HG03354 (cell line): Measurements from ENCODE around the gene NAALADL2.
"Not testable (repeated sequence)": the region's sequence is repeated elsewhere in the genome, so short reads cannot be mapped to it uniquely, and the experiment has no call there.

Source experiments
- ATAC-seq: cut with Tn5 transposase; IDR thresholded peaks from one replicate; pipeline ENCODE4 v1.9.1; 2021; ENCODE audit warnings: mild to moderate bottlenecking; ENCODE audit not compliant: unreplicated experiment, poor library complexity, severe bottlenecking

NAALADL2 gene

DNA sequence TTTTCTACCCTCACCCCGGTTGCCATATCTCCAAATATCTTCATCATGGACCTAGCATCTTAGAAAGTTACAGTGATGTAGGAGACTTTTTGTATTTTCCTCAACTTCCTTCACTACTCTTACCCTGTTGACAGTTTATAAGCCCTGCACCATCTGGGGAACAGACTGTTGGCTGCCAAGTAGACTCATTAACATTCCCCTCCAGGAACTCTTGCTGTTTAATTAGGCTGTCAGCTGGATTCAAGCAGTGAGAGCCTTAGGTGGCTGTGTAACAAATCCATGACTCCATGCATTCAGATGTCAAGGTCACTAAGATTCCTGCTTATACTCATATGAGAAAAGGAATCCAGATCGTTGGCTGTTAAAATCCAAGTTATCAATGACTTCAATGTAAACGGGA lies 198.3 kb downstream of the NAALADL2 start:
- ATAC-seq: no peak

DNA sequence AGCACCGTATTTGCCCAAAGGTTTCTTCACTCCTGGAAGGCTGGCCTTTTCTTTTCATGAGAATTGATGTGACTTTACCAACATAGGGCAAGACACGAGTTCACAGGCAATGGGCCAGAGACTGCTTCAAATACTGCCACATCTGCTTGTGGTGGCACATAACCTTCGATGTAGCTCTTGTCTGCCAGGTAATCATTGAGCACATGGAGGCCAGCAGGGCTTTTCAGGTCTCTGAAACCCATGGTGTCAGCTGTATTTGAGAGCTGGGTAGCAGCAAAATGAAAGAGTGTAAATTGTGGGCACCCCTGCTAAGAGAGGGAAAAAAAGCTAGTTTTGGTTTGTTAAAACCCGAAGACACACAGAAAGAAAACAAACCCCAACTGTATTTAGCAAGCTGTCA lies 200.7 kb downstream of the NAALADL2 start:
- ATAC-seq: no peak

DNA sequence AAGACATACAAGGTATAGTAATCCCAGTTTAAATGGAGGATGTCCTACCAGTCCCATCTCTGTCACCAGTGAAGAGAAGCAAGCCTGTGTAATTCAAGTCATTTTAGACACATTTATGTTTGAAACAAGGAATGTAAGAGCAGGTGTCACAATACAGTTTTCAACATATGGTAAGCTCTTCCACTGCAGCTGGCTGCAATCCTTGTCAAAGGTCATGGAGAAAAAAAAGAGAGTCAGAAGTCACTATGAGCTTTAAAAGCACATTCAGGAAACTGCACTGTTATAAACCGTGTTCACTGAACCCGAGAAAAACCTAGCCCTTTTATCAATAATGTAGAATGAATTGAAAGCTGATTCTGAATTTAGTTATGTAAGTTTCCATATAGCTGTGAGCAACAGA lies 206.4 kb downstream of the NAALADL2 start:
- ATAC-seq: no peak

DNA sequence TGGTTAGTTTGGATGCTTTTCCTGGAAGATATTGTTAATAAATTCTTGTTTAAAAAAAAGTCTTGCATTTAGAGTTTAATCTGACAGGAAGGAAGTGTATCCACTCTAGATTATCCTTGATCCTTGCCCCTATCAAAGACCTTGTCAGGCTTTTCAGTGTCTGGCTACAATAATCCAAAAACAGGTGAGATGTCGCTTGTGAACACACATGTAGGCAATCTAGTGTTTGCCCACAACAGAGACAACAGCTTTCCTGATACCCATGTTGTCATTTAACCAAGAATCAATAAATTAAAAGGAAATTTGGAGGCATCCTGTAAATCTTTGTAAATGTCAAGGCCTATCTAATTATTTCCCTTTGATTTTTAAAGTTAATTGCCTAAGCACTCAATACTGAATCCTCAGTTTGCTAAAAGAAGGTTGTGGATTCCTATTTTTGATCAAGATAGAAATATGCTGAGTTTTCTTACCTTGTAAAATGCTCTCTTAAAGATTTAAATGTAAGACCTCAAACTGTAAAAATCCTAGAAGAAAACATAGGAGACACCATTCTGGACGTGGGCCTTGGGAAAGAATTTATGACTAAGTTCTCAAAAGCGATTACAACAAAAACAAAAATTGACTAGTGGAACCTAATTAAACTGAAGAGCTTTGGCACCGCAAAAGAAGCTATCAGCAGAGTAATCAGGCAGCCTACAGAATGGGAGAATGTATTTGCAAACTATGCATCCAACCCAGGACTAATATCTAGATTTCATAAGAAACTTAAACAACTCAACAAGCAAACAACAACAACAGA lies 207.7 kb downstream of the NAALADL2 start:
- ATAC-seq: no peak

DNA sequence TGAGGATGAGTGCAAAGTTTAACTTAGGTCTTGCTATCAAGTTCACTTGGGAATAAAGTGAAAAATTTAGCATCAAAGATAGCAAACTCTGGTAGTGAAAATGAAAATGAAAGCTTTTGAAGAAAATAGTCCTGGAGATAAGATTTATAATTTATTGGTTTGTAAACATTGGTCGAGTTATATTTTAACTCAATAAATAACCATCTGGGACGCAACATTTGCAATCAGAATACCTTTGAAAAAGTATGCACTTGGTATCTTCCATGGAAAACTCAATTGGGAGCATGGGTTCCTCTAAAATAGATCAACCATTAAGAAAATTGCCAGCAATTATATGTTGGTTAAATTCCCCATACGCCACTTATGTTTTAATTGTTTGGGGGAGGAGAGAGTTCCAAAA lies 209.5 kb downstream of the NAALADL2 start:
- ATAC-seq: no peak

DNA sequence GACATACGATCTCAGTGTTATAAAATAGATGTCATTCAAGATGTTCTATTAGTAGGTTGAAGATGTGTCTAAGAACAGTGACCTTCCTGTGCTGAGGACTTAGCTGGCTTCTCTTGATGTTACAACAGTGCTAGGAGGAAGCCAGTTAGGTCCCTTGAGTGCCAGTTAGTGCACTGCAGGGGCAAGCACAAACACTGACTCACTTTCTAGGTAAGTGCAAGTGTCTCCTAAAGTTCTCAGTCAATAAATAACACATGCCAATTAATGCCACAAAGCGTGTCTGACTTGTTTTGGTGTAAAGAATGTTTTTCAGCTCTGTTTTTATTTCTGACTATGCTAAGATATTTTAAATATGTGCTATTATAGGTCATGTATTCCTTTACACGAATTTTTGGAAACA lies 211.8 kb downstream of the NAALADL2 start:
- no peak for ATAC-seq

DNA sequence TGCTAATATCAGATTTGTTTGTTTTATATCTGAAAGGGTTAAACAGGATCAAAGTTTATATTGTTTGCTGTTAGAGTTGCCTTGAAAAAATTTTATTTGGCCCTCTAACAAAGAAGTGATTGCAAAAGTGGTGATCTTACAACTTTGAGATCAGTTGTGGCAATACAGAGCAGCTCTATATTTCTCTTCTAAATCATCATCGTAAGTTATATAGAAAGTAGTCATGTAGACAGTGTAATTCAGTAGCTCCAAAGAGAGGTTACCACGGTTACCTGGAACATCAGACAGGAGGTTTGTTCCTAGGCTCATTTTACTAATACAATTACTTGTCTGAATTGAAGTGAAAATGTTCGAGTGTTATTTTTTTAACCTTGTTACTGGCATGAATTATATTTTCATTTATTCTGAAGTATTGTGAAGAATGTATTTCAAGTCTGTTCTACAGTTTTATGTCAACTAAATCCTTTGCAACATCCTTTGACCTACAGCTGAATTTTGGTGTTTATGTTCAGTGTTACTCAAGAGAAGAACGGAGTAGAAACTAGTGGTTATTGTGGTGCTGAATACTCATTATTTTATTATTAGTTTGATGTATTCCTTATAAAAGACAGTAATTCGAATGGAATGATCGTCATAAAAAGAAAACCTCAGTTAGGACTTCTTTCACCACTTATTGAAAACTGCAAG lies 214.2 kb downstream of the NAALADL2 start:
- no peak for ATAC-seq

DNA sequence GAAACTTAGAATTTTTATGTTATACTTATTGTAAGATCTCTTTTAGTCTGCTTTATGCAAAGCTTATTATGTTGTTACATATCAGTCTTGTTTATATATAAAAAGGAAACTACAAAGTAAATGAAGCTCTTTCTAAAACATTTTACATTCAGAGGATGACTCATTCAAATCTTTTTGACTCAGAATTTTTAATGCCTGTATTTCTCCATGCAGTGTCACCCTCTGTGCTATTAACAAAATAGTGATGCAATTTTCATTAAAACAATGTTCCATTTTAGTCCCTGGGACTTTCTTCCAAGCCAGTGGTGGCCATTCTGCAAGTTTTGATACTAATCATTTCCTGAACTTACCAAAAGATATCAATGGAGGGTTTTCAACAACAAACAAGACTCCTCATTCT lies 216.1 kb downstream of the NAALADL2 start:
- no peak for ATAC-seq

DNA sequence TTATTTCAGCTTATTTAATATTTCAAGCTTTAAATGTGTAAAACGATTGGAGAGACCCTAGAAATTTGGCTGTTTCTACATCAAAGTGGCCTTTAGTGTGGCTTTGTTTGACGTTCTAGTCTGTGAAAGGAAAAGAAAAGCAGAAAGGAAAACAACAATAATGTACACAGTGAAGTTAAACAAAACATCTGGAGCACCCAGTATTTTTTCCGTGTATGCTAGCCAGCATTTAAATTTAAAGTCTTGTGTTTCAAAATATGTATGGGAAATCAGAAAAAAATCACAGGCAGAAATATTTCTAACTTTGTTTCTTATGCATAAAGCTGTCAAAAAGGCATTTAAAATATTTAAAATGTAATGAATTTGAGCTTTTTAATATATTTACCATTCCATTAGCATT lies 218.1 kb downstream of the NAALADL2 start:
- no peak for ATAC-seq

DNA sequence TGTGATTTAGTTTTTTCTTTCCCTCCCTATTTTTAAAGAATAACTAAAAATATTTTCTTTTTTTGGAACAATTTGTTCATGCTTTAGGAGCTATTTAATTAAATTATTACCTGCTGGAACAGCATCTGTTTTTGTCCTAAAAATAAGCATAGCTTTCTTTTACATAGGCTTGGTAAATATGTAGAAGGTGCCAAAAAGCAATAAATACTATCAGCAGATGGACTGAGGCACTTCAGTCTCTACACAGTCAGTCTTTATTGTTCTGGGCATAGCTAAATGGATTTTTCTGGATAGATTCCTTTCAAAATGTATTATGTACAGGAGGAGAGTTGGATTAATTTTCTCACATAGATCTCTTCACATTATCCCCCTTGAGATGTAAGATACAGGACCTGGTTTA lies 223.5 kb downstream of the NAALADL2 start:
- no peak for ATAC-seq

DNA sequence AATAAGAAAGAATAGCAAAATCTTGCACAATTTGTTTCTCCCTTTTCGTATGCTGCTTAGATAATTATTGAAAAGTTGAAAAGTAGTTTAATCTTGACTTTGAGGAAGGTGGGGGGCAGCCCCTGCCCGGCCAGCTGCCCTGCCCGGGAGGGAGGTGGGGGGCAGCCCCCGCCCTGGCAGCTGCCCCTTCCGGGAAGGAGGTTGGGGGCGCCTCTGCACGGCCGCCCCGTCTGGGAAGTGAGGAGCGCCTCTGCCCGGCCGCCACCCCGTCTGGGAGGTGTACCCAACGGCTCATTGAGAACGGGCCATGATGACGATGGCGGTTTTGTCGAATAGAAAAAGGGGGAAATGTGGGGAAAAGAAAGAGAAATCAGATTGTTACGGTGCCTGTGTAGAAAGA lies 228.0 kb downstream of the NAALADL2 start:
- ATAC-seq: not testable (repeated sequence)

DNA sequence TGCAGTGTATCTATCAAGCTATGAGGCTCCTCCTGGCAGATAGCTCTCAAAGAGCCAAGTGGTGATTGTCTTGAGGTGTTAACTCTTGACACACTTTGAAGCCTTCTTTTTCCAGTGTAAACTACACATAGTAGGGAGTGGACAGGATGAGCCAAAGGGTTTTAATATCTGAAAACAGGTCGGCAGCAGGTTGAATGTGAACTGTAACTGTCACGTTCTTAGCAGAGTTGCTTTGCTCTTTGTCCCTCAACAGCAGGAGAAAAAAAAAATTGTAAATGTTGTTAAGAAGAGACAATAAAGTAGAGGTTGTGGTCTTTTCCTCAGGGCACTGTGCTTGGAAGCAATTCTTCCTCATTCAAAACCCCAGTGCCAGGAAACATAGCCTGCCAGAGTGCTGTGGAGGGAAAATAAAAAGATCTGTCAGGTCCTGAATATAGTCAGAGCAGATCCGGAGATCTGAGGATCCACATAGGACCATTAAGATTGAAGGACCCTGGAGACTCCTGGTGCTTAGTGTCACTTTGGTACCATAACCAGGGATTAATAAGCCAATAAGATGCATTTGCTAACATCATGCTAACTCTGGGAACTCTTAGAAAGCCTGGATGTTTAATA lies 229.7 kb downstream of the NAALADL2 start:
- ATAC-seq: no peak

DNA sequence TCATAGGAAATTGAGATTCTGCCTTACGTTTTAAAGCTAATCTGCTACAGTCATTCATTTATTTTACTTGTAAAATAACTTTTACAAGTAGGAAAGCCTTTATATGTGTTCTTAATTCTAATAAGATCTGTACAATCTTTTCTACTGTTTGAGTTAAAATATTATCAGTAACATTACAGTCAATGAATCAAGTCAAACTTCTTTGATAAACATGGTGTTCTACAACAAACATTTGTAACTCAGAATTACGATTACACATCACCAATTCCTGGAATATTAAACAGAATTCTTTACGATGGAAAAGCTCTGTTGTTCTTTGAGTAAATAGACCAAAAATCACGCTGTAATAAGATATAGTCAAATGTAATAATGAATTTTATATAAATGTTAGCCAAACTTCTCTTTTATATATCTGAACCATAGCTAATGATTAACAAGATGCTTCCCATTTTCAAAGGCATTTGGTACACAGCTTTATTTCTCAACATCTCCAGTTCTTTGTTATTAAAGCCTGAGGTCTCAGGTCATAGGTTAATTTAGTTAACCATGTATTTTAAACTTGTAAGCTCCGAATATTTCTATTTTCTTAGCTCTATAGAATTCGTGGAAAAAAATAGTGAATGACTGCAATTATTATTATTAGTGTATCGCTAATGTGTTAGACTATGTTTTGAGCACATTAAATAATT lies 232.4 kb downstream of the NAALADL2 start:
- no peak for ATAC-seq

DNA sequence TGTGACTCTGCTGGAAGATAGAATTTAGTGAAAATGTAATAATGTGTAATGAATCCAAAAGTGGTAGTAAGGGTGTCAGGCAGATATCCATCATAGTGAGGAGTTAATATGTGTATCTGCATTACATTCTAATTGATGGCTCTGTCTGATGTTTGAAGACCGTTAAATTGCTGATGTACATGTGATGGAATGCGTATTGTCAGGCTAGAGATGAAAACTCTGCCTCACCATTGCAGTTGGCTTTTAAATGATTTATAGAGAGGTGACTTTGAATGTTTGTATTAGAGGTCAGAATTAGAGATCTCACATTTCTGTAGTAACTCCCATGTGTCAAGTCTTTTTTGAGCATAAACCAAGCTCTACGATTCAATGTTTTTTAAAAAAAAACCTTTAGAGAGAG lies 234.6 kb downstream of the NAALADL2 start:
- no peak for ATAC-seq

DNA sequence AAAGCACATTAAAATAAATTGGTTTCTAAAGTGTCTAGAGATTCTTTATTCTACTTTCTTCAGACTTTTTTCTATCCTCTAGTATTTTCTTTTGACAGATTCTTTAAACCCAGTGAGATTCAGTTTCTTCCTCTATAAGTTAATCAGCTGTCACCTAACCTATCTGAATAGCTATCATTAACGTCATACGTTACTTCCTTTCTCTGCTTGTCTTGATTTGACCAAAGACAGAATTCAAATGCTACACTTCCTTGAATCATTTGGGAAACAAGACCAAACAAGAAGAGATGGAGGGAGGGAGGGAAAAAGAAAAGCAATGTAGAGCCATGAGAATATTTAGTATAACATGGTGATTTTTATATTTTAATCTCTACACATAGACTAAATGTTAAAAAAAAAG lies 235.2 kb downstream of the NAALADL2 start:
- ATAC-seq: no peak

DNA sequence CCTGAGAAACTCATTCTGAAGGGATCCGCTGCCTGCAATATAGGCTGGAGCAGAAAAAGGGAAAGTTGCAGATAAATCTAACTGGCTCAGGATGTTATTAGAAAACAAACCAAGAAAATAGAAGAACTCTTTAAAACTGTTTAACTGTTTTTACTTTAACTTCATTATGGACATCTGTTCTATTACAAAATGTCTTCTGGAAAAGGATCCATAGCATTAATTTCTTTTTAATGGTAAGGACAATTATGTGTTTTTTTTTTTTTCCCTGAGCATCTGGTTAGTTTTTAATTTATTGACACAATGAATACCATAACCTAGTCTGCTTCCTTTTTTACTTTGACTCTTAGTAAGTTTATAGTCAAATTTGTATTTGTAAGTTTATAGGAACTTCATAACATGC lies 239.5 kb downstream of the NAALADL2 start:
- ATAC-seq: no peak

DNA sequence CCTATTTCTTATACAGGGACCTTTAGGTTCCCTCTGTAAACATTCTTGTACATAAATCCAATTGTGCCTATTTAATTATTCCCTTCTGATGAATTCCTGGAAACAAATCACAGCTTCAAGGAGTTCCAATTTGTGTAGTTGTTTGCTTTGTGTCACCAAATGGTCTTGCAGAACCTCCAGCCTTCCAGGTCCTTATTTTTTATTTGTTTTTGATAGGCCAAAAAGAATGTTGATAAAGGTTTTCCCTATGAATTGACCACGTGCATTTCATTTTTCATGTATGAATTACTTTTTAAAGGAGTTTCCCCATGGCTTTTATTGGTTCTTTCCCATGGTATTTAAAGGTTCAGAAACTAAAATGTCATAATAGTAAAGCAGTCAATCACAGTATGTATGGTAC lies 243.0 kb downstream of the NAALADL2 start:
- no peak for ATAC-seq

DNA sequence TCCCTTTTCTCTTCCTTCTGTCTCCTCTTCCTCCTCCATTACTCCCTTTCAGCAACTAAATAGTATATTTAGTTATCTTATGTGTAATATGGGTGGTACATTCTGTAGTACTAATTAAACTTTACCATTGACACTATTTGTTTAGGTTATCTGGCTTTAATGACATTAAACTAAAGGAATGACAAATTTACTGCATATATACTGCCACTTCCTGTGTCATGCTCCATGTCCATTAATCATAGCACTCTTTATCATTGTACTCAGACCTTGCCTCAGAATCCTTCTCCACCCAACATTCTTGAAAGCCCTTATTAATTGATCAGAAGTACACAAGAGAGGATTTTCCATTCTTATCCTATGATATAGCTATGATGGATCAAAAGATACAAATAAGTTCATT lies 244.2 kb downstream of the NAALADL2 start:
- ATAC-seq: no peak

DNA sequence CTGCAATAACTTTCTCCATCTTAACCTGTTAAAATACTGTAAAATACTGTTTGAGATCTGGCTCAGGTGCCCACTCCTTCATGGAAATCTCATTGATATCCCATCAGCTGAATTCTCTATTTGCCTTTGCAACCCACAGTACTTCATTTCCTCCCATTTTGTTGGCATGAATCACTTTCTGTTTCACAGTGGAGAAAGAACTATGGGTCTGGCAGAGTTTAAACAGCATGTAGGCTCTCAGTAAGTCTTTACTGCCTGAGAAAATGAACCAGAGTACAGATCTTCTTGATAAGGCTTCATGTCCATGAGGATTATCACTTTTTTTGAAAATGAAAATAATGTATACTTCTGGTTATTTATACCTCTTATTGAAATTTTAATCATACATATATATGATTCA lies 245.9 kb downstream of the NAALADL2 start:
- no peak for ATAC-seq

DNA sequence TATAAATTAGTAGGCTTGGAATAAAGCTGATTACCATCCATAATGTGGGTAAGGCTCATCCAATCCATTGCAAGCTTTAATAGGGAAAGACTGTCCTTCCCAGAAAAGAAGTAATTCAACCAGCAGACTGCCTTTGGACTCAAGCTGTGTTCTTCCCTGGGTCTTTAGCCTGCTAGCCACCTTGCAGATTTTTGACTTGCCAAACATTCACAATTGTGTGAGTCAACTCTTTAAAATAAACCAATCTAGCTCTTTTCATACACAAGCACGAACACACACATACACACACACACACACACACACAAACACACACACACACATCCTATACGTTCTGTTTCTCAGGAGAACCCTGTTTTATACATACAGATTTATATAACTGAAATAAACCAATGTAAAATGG lies 248.1 kb downstream of the NAALADL2 start:
- ATAC-seq: no peak

DNA sequence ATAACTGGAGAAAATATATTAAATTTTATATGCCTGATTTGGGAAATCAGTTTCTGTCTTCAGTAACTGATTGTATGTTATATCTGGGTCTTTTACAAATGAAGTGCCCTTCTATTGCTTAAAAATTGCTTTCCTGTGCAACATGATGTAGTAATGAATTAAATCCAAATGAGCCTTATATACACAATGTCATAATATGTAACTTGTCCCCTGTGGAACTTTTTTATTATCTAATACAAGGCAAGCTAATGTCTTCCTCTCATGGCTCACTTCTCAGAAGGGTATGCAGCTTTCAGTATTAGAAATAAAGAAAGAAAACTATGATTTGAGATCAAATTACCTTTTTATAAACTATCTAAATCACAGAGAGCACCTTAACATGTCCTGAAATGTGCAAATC lies 248.9 kb downstream of the NAALADL2 start:
- no peak for ATAC-seq
